GM12872 (cell line): ENCODE measurements around the gene CD6.

Experiments
- CTCF ChIP-seq: IDR thresholded peaks from 3 replicates; pipeline ENCODE4 v1.5.1; 2011; ENCODE audit warnings: low read depth, mild to moderate bottlenecking, low read length, moderate library complexity; ENCODE audit not compliant: insufficient read depth

Gene CD6

GRCh38 chr11:61007383-61007955 is 36.0 kb downstream of the CD6 start:
- TF ChIP-seq CTCF, result no peak

- TF ChIP-seq CTCF, result no peak
These were observed 36.7 kb downstream of the CD6 start for GRCh38 chr11:61007956-61008896.

- TF ChIP-seq CTCF, result no peak
These were observed 37.5 kb downstream of the CD6 start for GRCh38 chr11:61008971-61009370.

GRCh38 chr11:61009392-61010275 is 38.2 kb downstream of the CD6 start:
- no peak for TF ChIP-seq CTCF

- TF ChIP-seq CTCF, result no peak
These were observed 39.2 kb downstream of the CD6 start for GRCh38 chr11:61010466-61011228.

- no peak for TF ChIP-seq CTCF
These were observed 39.9 kb downstream of the CD6 start for GRCh38 chr11:61011229-61011870.
